Vagina (tissue), 2 donors: Measurements from ENCODE around the gene CDKN2AIP. TPM values are rescaled to one million over a fixed set of nuclear protein-coding genes. Genes with fewer than 3 reads are reported as not detected.

Source experiments
- DNase-seq, 2 donors: peaks; one replicate each; pipeline ENCODE4 v3.0.0-alpha.2; 2017; ENCODE audit errors: extremely low spot score in 2 of 2
- H3K27ac ChIP-seq: fragments of 200-600 bp; sonication (generic); one replicate; pipeline ENCODE4 v1.5.1; 2019
- H3K27me3 ChIP-seq: fragments of 200-600 bp; sonication (generic); one replicate; pipeline ENCODE4 v1.5.1; 2019
- H3K36me3 ChIP-seq, 2 donors: fragments of 200-600 bp; sonication (generic); one replicate each; pipeline ENCODE4 v1.5.1; 2017 to 2019
- H3K4me1 ChIP-seq: fragments of 200-600 bp; sonication (generic); one replicate; pipeline ENCODE4 v1.5.1; 2019
- H3K4me3 ChIP-seq, 2 donors: fragments of 200-600 bp; sonication (generic); 1 replicate in 1 of 2; 2 replicates in 1 of 2; pipeline ENCODE4 v1.5.1; 2016 to 2019
- H3K9me3 ChIP-seq: fragments of 200-600 bp; sonication (generic); one replicate; pipeline ENCODE4 v1.5.1; 2019
- CTCF ChIP-seq, 3 experiments: fragments of 450-650 bp in 2 of 3; fragments of 200-600 bp in 1 of 3; sonication (generic) in 1 of 3; IDR thresholded peaks; one replicate each; pipeline ENCODE4 v1.5.1; 2017 to 2019; ENCODE audit warnings: antibody characterized with exemption in 3 of 3, mild to moderate bottlenecking in 2 of 3, moderate library complexity in 2 of 3
- POLR2A ChIP-seq, 2 donors: fragments of 450-650 bp; IDR thresholded peaks; one replicate each; pipeline ENCODE4 v1.6.1; 2017; ENCODE audit warnings: antibody characterized with exemption in 2 of 2, mild to moderate bottlenecking in 2 of 2, moderate library complexity in 2 of 2
- POLR2AphosphoS5 ChIP-seq, 2 donors: sonication (generic); formaldehyde crosslinking; IDR thresholded peaks; one replicate each; pipeline ENCODE4 v1.9.0; 2017; ENCODE audit warnings: antibody characterized with exemption in 2 of 2, mild to moderate bottlenecking in 2 of 2, low read depth in 1 of 2; ENCODE audit not compliant: insufficient read depth in 1 of 2
- intact Hi-C: fragments of 100-400 bp; cut with DNase I; formaldehyde crosslinking; loops from one replicate; pipeline ENCODE4 v1.15.1; 2023
- total RNA-seq: library from RNA; depleted of rRNA; stranded (reverse); fragments of >200 nt; gene quantifications from one replicate; pipeline ENCODE4 v1.2.3, GENCODE V29; 2016

CDKN2AIP gene
- total RNA-seq, 1 donor from 2014 or later = 15.0 TPM

- TF ChIP-seq POLR2AphosphoS5 (IDR thresholded peaks at IDR 0.05; ENCODE audit: insufficient read depth in 1 of 2, low read depth in 1 of 2) = no peak
- TF ChIP-seq POLR2A (IDR thresholded peaks at IDR 0.05) = no peak
- TF ChIP-seq CTCF (IDR thresholded peaks at IDR 0.05) = no peak
These were observed 24.0 kb downstream of the CDKN2AIP start for GRCh38 chr4:183468210-183469095.

DNA sequence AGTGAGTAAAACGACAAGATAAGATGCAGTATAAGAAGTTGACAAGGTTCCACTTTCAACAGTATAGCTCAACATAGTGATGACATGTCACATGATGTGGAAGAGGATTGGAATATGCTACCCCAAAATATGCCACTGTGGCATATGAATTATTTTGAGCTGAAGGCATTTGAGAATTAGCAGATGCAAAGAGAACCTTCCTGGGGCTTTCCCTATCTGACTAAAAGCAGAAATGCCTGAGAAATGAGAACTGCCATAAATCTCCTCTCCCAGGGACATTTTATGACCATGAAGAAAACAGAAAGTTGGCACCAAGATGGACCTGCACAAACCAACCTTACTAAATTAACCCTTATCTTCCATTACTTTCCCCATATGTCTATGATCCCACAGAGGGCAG, 24.8 kb downstream of the CDKN2AIP start:
- no peaks in the 10 kb centered on the region for H3K27me3 ChIP-seq
- intact Hi-C loops = no loop called here
- no peak overlapping the region for H3K27ac ChIP-seq
- no peak for DNase-seq
- H3K4me1 ChIP-seq = no peaks in the 10 kb centered on the region
- no peaks in the 10 kb centered on the region for H3K9me3 ChIP-seq
- TF ChIP-seq POLR2A (IDR thresholded peaks at IDR 0.05) (no peak), CTCF (IDR thresholded peaks at IDR 0.05) (no peak), POLR2AphosphoS5 (IDR thresholded peaks at IDR 0.05; ENCODE audit: insufficient read depth in 1 of 2, low read depth in 1 of 2) (no peak)
- H3K4me3 ChIP-seq = no peak overlapping the region
- H3K36me3 ChIP-seq = no peaks in the 10 kb centered on the region

More at GRCh38 chr4:183468210-183469095, 24.0 kb downstream of the CDKN2AIP start:
- Histone ChIP-seq H3K4me3 (no peak overlapping the region), H3K27ac (no peak overlapping the region), H3K27me3 (no peaks in the 10 kb centered on the region), H3K36me3 (no peaks in the 10 kb centered on the region), H3K4me1 (no peaks in the 10 kb centered on the region), H3K9me3 (no peaks in the 10 kb centered on the region)
- DNase-seq = no peak
- intact Hi-C loops = no loop called here

DNA sequence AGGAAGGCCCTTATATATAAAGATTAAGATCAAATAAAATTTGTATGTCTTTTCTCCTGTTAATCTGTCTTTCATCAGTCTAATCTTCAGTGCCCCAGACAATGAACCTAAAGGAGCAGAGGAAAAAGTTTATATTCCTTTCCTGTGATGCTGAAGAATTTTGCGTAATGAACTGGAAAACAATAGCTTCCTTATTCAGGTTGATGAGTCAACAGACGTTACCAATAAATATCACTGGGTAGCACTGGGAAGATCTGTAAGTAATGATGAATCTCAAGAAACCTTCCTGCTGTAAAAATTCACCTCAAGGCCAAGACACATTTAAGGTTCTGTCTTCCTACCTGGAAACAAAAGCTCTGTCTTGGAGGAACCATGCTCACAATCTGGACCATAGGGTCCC, 25.5 kb downstream of the CDKN2AIP start:
- no peaks in the 10 kb centered on the region for H3K4me1 ChIP-seq
- no peak overlapping the region for H3K27ac ChIP-seq
- TF ChIP-seq POLR2AphosphoS5 (IDR thresholded peaks at IDR 0.05; ENCODE audit: insufficient read depth in 1 of 2, low read depth in 1 of 2) (no peak), CTCF (IDR thresholded peaks at IDR 0.05) (no peak), POLR2A (IDR thresholded peaks at IDR 0.05) (no peak)
- H3K36me3 ChIP-seq = no peaks in the 10 kb centered on the region
- no peak overlapping the region for H3K4me3 ChIP-seq
- intact Hi-C loops = loop anchor here (5.0 kb wide), 1 partner anchor 132 kb away; no protein-coding TSS in a partner anchor
- no peaks in the 10 kb centered on the region for H3K9me3 ChIP-seq
- H3K27me3 ChIP-seq = no peaks in the 10 kb centered on the region
- no peak for DNase-seq

GRCh38 chr4:183470821-183471220, 26.4 kb downstream of the CDKN2AIP start:
- H3K27ac ChIP-seq = no peak overlapping the region

More at GRCh38 chr4:183470821-183471220, 26.4 kb downstream of the CDKN2AIP start:
- H3K4me3 ChIP-seq = no peak overlapping the region
- TF ChIP-seq CTCF (IDR thresholded peaks at IDR 0.05) = no peak
- TF ChIP-seq POLR2AphosphoS5 (IDR thresholded peaks at IDR 0.05; ENCODE audit: insufficient read depth in 1 of 2, low read depth in 1 of 2) = no peak
- TF ChIP-seq POLR2A (IDR thresholded peaks at IDR 0.05) = no peak
- H3K27me3 ChIP-seq = no peaks in the 10 kb centered on the region
- H3K9me3 ChIP-seq = no peaks in the 10 kb centered on the region
- no peaks in the 10 kb centered on the region for H3K36me3 ChIP-seq
- DNase-seq = no peak
- intact Hi-C loops = loop anchor here (5.0 kb wide), 1 partner anchor 131 kb away; no protein-coding TSS in a partner anchor
- H3K4me1 ChIP-seq = no peaks in the 10 kb centered on the region
